Occipital lobe (tissue), 2 donors: Measurements from ENCODE around the gene ZDHHC7. TPM values are rescaled to one million over a fixed set of nuclear protein-coding genes. Genes with fewer than 3 reads are reported as not detected.
"Not testable (repeated sequence)": the region's sequence is repeated elsewhere in the genome, so short reads cannot be mapped to it uniquely, and the experiment has no call there.

Source experiments
- DNase-seq: peaks from one replicate; lab custom pipeline; 2025; lab: John Stamatoyannopoulos, UW
- total RNA-seq: library from RNA; depleted of rRNA; stranded (reverse); fragments of >200 nt; gene quantifications from one replicate; pipeline ENCODE4 v1.2.3, GENCODE V29; 2014

The ZDHHC7 gene
- total RNA-seq, 1 donor from 2014 or later = 24.0 TPM

DNA sequence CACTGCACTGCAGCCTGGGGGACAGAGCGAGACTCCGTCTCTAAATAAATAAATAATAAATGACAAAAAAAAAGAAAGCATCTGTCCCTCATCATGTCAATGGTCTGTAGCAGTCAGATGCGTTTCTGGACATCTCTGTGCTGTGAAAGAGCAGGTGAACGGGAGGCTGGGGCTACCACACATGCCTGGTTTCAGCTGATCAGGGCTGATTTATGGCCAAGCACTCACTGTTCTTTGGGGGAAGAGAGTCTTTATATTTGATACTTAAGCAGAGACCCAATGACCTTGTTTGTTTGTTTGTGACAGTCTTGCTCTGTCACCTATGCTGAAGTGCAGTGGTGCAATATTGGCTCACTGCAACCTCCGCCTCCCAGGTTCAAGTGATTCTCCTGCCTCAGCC is 33.7 kb upstream of the ZDHHC7 start:
- no peak for DNase-seq

DNA sequence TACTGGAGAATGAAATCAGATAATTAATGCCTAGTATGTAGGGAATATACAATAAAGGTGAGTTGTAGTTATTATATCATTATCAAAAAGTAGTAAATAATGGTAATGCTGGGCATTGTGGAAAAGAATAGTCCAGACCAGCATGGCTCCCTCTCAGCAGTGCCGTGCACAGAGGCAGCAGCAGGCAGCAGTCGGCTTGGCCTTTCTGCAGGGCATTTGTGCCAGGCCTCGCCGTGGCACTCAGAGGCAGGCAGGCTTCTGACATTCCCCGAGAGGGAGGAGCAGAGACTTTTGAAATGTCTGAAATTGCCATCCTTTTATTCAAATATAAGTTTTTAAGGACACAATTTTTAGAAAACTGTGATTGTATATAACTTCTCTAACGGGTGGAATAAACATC is 31.3 kb upstream of the ZDHHC7 start:
- DNase-seq = no peak

DNA sequence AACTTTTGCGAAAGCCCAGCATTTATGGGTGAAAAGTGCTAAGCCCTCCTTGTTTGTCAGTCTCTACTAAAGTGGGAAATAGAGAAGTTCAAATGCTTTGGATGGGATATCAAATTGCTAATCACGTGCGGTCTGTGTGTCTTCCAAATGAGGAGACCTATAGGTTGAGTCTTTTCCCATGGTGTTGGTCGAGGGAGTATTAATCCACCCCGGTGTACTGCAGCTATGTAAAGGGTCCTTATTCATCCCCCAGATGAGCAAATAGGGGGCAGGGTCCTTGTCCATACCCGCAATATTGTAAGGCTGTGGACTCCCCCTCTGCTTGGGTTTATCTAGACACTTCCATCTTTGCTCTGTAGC is 30.8 kb upstream of the ZDHHC7 start:
- no peak for DNase-seq

DNA sequence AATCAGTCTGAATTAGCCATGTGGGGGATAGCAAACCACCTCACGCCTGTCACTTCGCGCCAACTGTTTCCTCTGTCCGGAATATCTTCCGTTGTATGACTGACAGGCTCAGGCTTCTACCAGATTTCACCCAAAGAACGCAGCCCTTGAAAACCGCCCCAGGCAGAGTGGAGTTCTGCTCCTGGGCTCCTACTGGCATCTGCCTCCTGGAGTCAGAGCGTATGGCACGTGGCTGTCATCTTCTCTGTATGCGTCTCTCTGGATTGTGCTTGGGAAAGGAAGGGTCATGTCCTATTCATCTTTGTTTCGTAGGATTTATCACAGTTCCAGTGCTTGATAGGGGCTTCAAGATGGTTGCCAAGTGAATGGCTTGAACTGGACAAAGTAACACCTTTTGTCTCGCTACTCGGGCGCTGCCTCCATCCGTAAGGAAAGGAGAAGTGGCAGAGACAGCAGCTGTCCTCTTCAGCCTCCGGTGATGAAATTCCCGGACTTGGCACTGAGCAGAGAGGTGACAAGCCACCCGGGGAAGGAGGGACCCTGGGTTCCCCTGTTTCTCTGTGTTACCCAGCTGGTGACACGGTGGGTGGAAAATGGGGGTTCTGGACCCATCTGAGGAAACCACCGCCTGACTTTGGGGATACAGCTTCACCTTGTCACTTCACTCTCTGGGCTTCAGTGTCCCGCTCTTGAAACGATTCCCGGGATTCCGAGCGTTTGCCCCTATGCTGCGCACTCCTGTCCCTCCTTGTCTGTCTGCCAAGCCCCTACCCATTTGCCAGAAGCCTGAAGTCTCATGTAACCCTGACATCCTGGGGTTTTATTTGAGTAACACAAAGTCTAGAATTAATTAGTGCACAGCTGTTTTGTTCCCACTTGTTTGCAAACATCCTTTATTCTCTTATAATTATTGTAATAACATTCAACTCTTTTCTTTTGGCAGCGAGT is 30.2 kb upstream of the ZDHHC7 start:
- no peak for DNase-seq

DNA sequence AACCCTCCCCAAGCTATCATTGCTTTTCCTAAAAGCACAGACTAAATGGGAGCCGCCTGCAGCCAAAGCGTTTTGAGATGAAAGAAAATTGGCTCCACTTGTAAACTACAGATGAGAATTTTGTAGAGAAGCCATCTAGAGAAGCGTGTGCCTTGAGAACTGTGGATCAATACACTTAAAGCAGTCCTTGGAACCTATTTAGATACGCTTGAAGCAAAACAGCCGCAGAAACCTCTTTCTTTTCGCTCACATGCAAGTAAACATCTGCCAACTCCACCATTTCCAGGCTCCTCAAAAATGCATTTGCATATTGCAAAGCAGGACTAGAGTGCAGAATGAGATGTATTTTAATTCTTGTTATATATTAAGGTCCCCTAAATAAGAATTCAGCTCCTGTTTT is 29.4 kb upstream of the ZDHHC7 start:
- DNase-seq = no peak

DNA sequence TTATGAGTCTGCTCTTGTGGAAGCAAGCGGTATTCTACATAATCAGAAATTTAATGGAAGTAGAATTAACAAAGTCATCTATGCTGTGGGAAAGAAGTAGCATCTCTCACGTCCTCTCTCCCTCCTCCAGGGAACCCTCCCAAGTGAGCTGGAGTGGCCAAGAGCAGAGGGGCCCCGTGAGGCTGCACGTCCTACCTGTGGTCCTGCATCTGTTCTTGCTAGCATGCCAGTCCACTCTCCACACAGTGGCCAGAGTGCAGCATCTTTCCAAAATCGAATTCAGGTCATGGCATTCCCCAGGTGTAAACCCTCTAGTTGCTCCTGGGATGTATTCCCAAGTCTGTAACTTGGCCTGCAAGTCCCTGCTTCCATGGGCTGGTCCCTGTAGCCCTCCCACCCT is 26.4 kb upstream of the ZDHHC7 start:
- DNase-seq = no peak

DNA sequence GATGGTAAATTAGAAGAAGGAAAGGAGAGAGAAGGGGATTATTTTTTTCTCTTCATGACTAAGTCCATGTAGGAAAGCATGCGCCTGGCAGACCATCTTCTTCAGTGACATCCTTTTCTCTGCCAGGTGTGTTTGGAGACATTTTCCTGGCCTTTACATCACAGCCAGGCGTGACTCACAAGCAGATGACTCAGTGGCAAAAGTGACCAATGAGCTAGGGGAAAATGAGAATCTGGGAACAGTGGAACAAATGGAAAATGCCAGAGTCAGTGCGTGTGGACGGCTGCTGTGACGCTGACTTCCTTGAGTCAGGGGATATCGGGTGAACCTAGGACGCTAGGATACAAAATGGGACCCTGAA is 25.7 kb upstream of the ZDHHC7 start:
- peak; percentile 65 for DNase-seq

DNA sequence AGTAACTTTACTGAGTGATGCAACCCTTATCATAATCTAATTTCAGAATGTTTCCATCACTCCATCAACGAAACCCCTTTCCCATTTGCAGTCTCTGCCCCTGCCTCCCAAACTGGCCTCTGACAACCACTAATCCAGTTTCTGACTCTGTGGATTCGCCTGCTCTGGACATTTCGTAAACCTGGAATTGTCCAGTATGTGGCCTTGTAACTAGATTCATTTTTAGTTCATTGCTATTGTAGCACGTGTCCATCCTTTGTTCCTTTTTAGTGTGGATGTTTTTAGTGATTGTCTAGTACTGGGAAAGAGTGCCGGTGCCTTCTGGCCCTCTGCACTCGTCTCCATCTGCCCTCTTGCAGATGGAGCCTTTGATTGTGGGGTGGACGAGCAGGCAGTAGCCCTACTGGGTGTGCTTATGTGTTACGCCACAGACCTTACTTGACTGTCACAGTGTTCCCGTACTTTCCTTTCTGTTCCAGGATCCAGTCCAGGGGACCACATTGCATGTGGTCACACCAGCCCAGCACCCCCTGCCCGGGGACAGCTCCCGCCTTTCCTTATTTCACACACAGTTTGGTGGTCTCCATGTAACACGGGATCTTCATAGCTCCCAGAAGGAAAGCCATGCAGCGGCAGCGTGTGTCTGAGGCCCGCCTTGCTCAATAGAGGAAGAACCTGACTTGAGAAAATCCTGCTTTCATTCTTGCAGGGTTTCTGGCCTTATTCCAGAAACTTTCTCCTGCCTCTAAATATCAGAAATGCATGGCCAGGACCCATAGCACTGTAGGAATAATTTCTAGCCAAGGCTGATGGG is 25.1 kb upstream of the ZDHHC7 start:
- DNase-seq = no peak

DNA sequence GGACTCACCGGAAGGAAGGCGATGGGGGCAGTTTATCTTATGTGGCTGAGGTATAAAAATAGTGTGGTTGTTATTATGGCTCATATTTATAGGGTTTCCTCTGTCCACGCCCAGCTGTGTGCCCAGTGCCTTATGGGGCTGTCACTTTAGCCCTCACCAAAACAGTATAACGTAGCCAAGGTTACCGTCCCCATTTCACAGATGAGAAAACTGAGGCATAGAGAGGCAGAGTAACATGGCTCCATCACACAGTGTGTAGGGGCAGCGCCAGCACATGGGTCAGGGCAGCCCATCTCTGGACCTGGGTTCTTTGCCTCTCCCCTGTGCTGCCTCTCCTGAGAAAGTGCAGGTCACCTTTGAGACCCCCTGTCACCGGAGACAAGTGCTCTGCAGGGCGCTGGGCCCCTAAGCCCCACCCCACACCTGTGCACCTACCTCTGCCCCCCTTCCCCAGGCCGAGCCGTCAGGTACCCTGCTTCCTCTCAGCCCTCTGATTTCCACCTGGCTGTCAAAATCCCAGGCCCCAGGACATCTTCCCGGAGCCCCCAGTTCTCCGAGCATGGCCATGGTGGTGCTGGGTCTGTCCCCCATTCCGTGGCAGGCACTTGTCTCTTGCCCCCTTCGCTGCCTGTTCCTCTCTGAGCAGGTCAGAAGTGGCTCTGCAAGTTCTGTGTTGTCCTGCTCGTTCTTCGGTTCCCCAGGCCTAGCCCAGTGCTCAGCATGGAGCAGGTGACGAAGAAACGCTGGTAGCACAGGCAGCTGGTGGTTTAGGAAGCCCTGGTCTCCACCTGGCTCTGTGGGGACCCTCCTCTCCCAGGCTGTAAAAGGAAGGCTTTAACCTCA is 23.5 kb upstream of the ZDHHC7 start:
- no peak for DNase-seq

DNA sequence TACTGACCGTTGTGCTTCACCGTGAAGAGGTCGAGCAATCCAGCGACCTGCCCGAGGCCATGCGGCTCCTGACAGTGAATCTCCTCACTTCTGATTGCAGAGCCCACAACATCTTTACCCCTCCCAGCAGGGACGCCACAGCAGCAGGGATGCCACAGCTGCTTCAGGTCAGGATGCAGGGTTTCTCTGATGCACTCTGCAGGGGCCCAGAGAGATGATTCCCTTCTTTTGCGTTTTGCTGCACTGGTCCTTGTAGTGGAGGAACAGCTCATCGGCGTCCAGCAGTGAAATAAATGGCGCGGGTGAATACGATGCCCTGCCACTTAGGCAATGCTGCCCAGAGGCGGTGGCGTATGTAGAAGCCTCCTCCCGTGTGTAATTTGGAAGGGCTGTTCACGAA is 21.8 kb upstream of the ZDHHC7 start:
- DNase-seq = no peak

DNA sequence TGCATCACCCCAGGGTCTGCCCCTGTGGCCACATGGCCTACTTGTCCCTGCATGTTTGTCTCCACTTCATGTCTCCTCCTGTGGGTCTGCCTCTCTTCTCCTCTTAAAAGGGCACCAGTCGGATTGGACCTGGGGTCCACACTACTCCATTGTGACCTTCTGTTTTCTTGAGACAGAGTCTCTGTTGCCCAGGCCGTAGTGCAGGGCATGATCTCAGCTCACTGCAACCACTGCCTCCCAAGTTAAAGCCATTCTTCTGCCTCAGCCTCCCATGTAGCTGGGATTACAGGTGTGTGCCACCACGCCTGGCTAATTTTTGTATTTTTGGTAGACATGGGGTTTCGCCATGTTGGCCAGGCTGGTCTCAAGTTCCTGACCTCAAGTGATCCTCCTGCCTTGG is 20.9 kb upstream of the ZDHHC7 start:
- DNase-seq = not testable (repeated sequence)

DNA sequence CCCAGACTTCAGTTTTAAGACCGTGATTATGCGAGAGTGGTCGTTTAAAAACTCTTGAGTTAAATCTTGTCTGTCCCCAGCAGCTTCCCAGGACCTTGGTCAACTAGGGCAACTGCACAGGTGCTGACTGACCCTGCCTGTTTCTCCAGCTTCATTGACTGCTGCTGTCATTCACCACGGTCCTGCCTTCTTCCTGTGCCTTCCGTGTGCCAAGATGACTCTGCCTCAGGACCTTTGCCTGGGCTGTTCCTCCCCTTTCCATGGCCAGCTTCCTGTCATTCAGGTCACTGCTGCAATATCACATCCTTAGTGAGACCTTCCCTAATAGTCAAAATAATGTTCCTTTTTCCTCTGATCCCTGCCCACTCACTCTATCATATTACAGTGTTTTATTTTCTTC is 20.1 kb upstream of the ZDHHC7 start:
- DNase-seq = no peak

DNA sequence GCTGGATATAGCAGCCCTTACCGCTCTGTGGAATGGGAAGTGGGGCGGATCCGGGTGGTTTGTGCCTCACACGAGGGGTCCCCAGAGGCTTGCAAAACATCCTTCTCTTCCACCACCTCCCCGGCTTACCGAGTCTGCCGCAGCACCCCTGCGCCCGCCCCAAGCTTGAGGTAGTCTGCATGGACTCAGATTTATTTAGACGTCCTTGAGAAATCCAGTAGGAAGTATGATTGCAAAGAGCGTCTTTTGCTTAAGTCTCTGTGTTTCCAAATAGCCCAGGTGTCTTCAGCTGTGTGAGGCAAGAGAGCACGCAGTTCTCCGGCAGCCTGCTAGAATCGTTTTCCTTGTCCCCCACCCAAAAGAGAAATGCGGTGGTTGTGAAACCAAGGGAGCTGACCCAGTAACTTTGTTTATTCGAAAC is 18.7 kb upstream of the ZDHHC7 start:
- no peak for DNase-seq

DNA sequence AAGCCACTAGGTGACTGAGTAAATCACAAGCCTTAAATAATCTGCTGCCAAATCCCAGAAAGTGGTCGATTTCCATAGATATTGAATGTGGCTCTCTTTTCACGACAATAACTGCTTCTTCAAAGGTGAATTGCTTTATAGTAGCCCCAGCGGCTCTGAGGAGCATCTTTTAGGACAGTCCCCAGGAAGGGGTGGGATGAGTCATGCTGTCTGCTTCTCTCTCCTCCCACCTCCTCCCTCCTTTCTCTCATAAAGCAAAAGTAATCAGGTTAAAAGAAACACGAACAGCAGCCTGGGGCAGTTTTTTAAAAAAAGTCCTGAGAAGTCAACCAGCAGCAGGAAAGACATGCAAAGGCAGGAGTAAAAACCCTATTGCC is 18.1 kb upstream of the ZDHHC7 start:
- no peak for DNase-seq

DNA sequence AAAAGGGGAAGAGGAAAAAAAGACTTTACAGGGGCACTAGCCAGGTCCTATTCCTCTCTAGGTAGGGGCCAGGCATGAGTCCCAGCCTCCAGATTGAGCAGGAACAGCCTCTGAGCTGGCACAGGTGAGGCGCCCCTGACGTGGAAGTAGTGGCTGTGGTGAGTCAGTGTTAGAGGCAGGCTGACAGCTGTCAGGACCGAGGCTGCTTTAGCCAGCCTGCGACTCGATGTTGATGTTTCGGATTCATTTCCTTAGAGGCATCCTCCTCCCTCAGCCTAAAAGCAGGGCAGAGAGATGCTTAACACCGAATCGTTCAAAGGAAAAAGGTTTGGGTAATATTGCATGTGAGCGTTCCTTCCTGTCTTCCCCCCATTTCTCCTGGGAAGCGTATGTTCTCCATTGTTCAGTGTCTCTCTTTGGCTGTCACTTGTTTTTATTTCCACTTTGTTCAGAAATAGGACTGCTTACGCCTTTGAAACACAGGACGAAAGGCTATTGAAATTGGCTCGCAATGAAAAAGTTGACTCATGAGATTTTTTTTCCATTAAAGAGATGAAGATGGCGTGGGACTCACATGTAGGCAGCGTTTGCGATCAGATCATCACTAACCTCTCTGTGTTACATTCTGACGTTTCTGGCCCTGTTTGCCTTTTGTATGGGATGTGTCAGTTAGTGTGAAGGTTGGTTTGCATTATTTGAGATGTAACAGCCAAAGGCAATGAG is 17.5 kb upstream of the ZDHHC7 start:
- DNase-seq = no peak

DNA sequence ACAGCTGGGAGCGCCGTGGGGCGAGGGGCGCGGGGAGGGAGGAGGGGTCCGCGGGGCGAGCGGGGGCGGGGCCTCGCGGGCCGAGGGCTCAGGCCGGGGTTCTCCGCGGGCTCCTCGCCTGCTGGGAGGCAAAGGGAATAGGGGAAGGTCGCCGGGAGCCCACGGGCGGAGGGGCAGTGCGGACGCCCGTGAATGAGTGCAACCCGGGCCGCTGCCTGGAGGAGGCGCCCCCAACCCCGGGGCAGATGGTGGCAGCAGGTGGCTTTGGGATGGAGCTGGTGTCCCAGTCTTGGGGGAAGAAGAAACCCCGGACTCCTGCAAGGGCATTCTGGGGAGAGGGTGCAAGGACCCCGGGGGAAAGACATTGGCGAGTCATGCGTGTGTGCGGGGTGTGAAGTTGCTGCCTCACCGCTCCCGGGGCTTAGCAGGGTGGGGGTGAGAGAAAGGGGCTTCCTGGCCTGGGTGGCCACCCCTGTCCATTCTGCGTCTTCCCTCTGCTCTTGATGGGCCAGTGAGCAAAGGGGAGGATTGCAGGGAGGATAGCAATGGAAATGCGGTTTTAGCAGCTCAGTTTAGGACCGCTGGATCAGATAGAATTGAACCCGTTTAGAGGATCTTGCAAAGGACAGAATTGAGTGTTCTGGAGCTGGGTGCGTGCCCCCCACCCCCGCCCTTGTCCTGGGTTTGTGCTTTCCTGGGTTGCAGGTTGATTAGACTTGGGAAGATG is 16.8 kb upstream of the ZDHHC7 start:
- DNase-seq = no peak

DNA sequence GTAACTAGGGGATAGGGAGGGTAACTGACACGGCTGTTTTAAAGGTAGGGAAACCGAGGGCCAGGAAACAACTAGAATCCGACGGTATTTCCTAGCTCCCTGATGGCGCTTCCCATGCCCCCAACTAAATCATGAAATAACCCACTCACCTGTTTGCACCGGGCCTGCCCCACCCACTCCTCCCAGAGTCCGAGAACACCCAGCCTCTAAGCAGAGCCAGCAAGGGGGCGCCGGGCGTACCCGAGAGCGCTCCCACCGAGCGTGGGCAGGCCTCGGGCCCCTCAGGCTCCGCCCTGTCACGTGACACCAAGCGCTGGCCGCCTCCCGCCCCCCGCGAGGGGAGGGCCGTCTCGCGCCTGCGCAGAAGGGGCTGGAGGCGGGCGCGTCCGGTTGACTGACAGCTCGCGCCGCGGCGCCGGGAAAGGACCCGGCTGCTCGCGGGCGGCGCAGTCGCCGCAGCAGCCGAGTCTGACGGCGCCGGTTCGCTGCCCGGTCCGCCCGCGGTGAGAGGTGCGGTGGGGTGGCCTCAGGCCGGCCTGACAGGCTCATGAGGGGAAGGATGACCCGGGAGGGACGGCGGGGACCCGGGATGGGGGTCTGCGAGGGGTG is 16.1 kb upstream of the ZDHHC7 start, which contains the start of gene KIAA0513:
Gene KIAA0513, plus strand, starts transcription at position 447 of the 609 bp plus-strand sequence. CDS start 39,277 bp downstream, outside the sequence.
- DNase-seq = peak; percentile 83

DNA sequence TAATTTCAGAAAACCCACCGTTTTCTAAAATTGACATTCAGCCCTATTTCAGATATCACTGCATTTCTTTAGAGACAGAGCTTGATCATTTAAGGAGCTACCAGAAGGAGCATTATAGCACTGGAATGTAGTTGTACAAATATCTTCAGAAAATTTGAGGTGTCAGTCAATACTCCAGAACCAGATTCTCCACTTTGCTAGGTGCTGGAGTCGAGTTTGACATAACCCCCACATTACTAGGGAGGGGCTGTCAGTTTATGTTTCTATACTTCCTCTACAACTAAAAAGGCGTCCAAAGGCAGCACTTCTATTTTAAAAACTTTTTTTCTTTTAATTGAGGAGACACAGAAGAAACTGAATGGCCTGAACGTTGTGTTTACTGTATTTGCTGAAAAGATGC is 15.4 kb upstream of the ZDHHC7 start:
- DNase-seq = no peak

DNA sequence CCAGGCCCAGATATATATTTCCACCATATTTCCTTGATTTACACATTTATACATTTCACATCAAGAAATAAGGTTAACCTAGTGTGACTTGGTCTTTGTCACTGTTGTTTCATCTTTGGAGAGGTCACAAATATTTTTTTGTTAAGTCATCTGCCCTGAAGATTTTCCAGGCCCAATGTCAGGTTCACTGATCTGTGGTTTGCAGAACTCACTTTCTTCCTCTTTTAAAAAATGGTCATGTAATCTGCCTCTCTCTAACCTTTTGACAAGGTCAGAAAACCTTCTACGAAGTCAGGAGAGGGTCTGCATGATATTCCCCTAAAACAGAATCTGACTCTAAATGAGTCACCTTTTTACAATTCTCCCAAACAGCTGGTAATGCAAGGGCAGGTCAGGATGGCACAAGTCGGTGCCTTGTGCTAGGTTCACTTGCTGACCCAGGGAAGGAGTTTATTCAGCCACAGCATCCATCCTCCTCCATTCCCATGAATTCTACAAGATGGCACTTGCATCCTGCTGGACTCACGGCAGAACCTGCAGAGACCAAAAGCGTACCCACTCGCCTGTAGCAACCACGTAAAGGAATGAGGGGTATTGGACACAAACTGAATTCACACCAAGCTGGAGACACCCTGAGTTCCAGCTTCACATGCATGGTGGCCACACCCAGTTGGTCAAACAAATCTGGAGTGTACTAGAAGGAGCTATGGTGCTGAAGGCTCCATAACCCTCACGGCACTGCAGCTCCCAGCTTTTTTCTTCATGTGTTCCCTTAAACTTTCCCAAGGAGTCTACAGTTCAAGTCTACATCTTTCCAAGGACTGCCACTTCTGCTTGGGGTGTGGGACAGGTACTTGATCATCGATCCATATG is 14.7 kb upstream of the ZDHHC7 start:
- DNase-seq = no peak
